Vagina (tissue), 2 donors: ENCODE data around the gene POLR1B. TPM values are rescaled to one million over a fixed set of nuclear protein-coding genes. Genes with fewer than 3 reads are reported as not detected.
A peak's percentile ranks its signal among the peaks of the same experiment; 100 is the strongest.

Experiments
- DNase-seq, 2 donors: peaks; one replicate each; pipeline ENCODE4 v3.0.0-alpha.2; 2017; ENCODE audit errors: extremely low spot score in 2 of 2
- H3K27ac ChIP-seq: fragments of 200-600 bp; sonication (generic); one replicate; pipeline ENCODE4 v1.5.1; 2019
- H3K27me3 ChIP-seq: fragments of 200-600 bp; sonication (generic); one replicate; pipeline ENCODE4 v1.5.1; 2019
- H3K36me3 ChIP-seq, 2 donors: fragments of 200-600 bp; sonication (generic); one replicate each; pipeline ENCODE4 v1.5.1; 2017 to 2019
- H3K4me1 ChIP-seq: fragments of 200-600 bp; sonication (generic); one replicate; pipeline ENCODE4 v1.5.1; 2019
- H3K4me3 ChIP-seq, 2 donors: fragments of 200-600 bp; sonication (generic); 1 replicate in 1 of 2; 2 replicates in 1 of 2; pipeline ENCODE4 v1.5.1; 2016 to 2019
- H3K9me3 ChIP-seq: fragments of 200-600 bp; sonication (generic); one replicate; pipeline ENCODE4 v1.5.1; 2019
- CTCF ChIP-seq, 3 experiments: fragments of 450-650 bp in 2 of 3; fragments of 200-600 bp in 1 of 3; sonication (generic) in 1 of 3; IDR thresholded peaks; one replicate each; pipeline ENCODE4 v1.5.1; 2017 to 2019; ENCODE audit warnings: antibody characterized with exemption in 3 of 3, mild to moderate bottlenecking in 2 of 3, moderate library complexity in 2 of 3
- POLR2A ChIP-seq, 2 donors: fragments of 450-650 bp; IDR thresholded peaks; one replicate each; pipeline ENCODE4 v1.6.1; 2017; ENCODE audit warnings: antibody characterized with exemption in 2 of 2, mild to moderate bottlenecking in 2 of 2, moderate library complexity in 2 of 2
- POLR2AphosphoS5 ChIP-seq, 2 donors: sonication (generic); formaldehyde crosslinking; IDR thresholded peaks; one replicate each; pipeline ENCODE4 v1.9.0; 2017; ENCODE audit warnings: antibody characterized with exemption in 2 of 2, mild to moderate bottlenecking in 2 of 2, low read depth in 1 of 2; ENCODE audit not compliant: insufficient read depth in 1 of 2
- intact Hi-C: fragments of 100-400 bp; cut with DNase I; formaldehyde crosslinking; loops from one replicate; pipeline ENCODE4 v1.15.1; 2023
- total RNA-seq: library from RNA; depleted of rRNA; stranded (reverse); fragments of >200 nt; gene quantifications from one replicate; pipeline ENCODE4 v1.2.3, GENCODE V29; 2016

The POLR1B gene
- total RNA-seq, 1 donor from 2014 or later, result 13.3 TPM

GRCh38 chr2:112584891-112585250 is 42.6 kb downstream of the POLR1B start:
- no peak for TF ChIP-seq POLR2AphosphoS5 (IDR thresholded peaks at IDR 0.05; ENCODE audit: insufficient read depth in 1 of 2, low read depth in 1 of 2)
- TF ChIP-seq POLR2A (IDR thresholded peaks at IDR 0.05), result no peak
- TF ChIP-seq CTCF (IDR thresholded peaks at IDR 0.05), result no peak
- no peaks in the 10 kb centered on the region for H3K9me3 ChIP-seq
- H3K36me3 ChIP-seq, result no peaks in the 10 kb centered on the region
- peak overlapping the region; percentile 60 to 64 for H3K4me3 ChIP-seq
- H3K27ac ChIP-seq, result peak overlapping the region; percentile 83
- intact Hi-C loops, result loop anchor here (10.0 kb wide), 1 partner anchor 100 kb away; the partner anchor contains the start of gene TTL
- no peak for DNase-seq
- H3K4me1 ChIP-seq, result peaks cover 29% of the 10 kb centered on the region
- H3K27me3 ChIP-seq, result no peaks in the 10 kb centered on the region

GRCh38 chr2:112585400-112585799 is 43.1 kb downstream of the POLR1B start:
- H3K4me1 ChIP-seq, result peaks cover 29% of the 10 kb centered on the region
- H3K4me3 ChIP-seq, result peak overlapping the region; percentile 60 to 64
- no peak overlapping the region for H3K27ac ChIP-seq
- intact Hi-C loops, result loop anchor here (10.0 kb wide), 1 partner anchor 101 kb away; the partner anchor contains the start of gene TTL
- H3K36me3 ChIP-seq, result no peaks in the 10 kb centered on the region
- DNase-seq, result no peak
- H3K27me3 ChIP-seq, result no peaks in the 10 kb centered on the region
- H3K9me3 ChIP-seq, result no peaks in the 10 kb centered on the region
- no peak for TF ChIP-seq POLR2A (IDR thresholded peaks at IDR 0.05)
- TF ChIP-seq POLR2AphosphoS5 (IDR thresholded peaks at IDR 0.05; ENCODE audit: insufficient read depth in 1 of 2, low read depth in 1 of 2), result no peak

GRCh38 chr2:112585873-112586464 is 43.7 kb downstream of the POLR1B start:
- Histone ChIP-seq H3K27ac (no peak overlapping the region), H3K4me1 (peaks cover 29% of the 10 kb centered on the region), H3K27me3 (no peaks in the 10 kb centered on the region), H3K4me3 (no peak overlapping the region), H3K36me3 (no peaks in the 10 kb centered on the region), H3K9me3 (no peaks in the 10 kb centered on the region)
- no peak for DNase-seq
- intact Hi-C loops, result loop anchor here (10.0 kb wide), 1 partner anchor 101 kb away; the partner anchor contains the start of gene TTL
- TF ChIP-seq POLR2AphosphoS5 (IDR thresholded peaks at IDR 0.05; ENCODE audit: insufficient read depth in 1 of 2, low read depth in 1 of 2) (no peak), POLR2A (IDR thresholded peaks at IDR 0.05) (no peak), CTCF (IDR thresholded peaks at IDR 0.05) (no peak)

DNA sequence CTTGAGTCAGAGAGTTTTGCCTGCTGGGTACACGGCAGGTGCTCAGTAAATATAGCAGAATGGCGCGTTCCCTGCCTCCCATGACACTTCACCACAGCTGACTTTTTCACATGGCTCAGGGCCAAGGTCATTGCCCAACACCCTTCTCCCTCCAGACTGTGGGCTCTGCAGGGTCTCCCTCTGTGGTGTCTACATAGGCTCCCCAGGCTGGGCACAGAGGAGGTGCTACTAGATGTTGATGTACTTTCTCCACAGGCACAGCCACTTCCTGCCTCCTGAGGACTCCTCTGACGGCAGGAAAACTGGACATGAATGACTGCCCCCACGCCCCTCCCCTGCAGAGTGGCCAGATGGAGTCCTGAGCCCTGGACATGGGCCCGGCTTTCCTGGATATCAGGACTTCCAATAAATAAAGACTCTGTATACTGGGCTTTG is 46.4 kb downstream of the POLR1B start:
- no peaks in the 10 kb centered on the region for H3K36me3 ChIP-seq
- no peaks in the 10 kb centered on the region for H3K27me3 ChIP-seq
- peaks cover 18% of the 10 kb centered on the region for H3K4me1 ChIP-seq
- intact Hi-C loops, result loop anchor here (10.0 kb wide), 1 partner anchor 104 kb away; the partner anchor contains the start of gene TTL
- TF ChIP-seq POLR2A (IDR thresholded peaks at IDR 0.05) (no peak), POLR2AphosphoS5 (IDR thresholded peaks at IDR 0.05; ENCODE audit: insufficient read depth in 1 of 2, low read depth in 1 of 2) (no peak), CTCF (IDR thresholded peaks at IDR 0.05) (no peak)
- no peak for DNase-seq
- H3K4me3 ChIP-seq, result no peak overlapping the region
- H3K27ac ChIP-seq, result no peak overlapping the region
- no peaks in the 10 kb centered on the region for H3K9me3 ChIP-seq

- intact Hi-C loops, result no loop called here
- TF ChIP-seq POLR2AphosphoS5 (IDR thresholded peaks at IDR 0.05; ENCODE audit: insufficient read depth in 1 of 2, low read depth in 1 of 2) (no peak), POLR2A (IDR thresholded peaks at IDR 0.05) (no peak), CTCF (IDR thresholded peaks at IDR 0.05) (no peak)
- H3K36me3 ChIP-seq, result peaks cover 0 to 4% of the 10 kb centered on the region in 2 donors
These were observed 49.1 kb downstream of the POLR1B start for GRCh38 chr2:112591413-112591812.

More at GRCh38 chr2:112591413-112591812, 49.1 kb downstream of the POLR1B start:
- Histone ChIP-seq H3K27me3 (no peaks in the 10 kb centered on the region), H3K9me3 (no peaks in the 10 kb centered on the region), H3K27ac (no peak overlapping the region), H3K4me3 (no peak overlapping the region), H3K4me1 (no peaks in the 10 kb centered on the region)
- no peak for DNase-seq
